GM18520 (cell line): ENCODE results near the gene MTM1.

Experiments used
- ATAC-seq: cut with Tn5 transposase; IDR thresholded peaks from one replicate; pipeline ENCODE4 v1.9.1; 2021; ENCODE audit not compliant: unreplicated experiment

Gene MTM1

GRCh38 chrX:150548251-150548650 is 20.2 kb upstream of the MTM1 start:
- no peak for ATAC-seq

DNA sequence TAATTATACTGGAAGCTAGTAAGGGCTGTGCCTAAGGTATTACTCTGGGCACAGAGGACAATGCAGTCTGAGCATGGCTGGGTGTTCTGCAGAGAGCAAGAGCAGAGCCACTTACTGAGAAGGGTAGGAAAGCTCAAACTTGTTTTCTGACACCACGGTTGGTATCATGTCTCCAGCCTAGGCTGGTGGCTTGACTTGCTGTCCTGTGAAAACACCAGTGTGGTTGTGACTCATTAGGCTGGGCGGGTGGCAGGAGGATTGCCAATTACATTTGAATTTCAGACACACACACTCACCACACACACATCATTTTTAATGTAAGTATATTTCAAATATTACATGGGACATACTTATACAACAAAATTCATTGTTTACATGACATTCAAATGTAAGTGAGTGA is 19.7 kb upstream of the MTM1 start:
- ATAC-seq = no peak

DNA sequence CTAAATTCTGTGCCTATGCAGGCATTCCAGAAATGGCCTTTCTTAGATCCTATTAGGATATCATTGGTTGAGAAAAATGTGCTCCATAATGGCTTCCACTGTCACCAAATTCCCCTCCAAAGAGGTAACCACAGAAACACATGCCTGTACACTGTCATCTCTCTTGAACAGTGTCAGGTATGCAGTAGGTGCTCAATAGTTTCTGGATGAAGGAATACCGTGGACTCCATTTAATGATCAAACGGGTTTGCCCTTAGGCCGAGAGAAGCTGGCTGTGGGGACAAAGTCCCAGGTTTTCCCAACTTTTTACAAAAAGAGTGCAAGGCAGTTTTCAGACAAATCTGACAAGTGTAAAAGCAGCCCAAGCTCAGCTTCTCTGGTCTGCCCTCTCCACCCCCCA is 16.5 kb upstream of the MTM1 start:
- no peak for ATAC-seq

DNA sequence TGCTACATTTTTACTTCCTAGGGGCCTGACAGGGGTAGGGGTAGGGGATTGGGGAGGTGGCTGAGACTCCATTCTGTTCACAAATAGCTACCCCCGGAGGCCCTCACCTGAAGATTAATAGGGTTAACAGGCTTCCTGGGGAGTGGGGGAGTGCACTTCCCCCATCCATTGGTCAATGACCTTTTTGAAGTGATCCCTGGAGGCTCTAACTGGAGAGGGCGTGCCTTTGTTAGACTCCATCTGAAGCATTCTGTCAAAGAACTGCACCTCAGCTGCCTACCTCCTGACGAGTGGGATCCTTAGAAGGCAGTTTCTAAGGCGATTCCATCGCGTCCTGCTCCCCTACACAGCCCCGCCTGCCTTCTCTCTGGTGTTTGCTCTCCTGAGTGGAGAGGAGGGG is 10.0 kb upstream of the MTM1 start:
- ATAC-seq = no peak

DNA sequence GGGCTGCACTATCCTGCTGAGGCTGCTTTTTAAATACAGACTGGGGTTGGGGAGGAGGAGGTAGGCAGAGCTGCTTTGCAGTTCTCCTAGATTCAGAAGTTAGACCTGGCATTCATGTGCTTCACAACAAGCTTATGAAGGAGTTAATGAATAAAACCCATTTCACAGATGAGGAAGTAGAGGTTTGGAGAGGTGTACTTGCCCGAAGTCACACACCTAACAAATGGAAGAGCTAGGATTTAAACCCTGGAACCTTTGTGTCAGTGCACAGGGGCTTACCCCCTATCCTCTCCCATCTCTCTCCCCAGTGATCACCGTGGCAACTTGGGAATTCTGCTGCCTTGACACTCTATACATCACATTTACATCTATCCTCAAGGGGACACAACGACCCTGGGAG is 3.6 kb upstream of the MTM1 start:
- ATAC-seq = no peak

DNA sequence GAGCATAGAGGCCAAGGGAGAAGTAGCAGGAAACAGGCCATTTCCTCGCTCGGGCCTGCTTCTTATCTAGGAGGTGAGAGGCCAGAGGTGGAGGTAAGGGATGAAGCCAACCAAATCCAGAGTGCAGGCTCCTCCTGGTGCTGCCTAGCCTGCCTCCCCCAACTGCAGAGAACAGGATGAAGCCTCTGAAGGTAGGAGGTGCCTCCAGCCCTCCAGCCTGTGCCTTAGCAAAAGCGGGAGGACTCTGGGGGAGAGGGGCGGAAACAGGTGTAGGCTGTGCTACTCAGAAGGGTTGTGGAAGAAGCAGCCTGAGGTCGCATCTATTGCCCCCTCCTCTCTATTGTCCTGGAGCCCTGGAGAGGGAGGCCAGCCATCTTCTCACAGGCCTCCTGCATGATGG is 2.9 kb upstream of the MTM1 start:
- no peak for ATAC-seq

- ATAC-seq = no peak
These were observed 1.7 kb upstream of the MTM1 start for GRCh38 chrX:150566734-150567182.

- no peak for ATAC-seq
These were observed 639 bp upstream of the MTM1 start for GRCh38 chrX:150567645-150568319.

GRCh38 chrX:150569155-150569477 is 695 bp downstream of the MTM1 start:
- peak; percentile 14 for ATAC-seq

- no peak for ATAC-seq
These were observed 2.1 kb downstream of the MTM1 start for GRCh38 chrX:150570512-150570911.

DNA sequence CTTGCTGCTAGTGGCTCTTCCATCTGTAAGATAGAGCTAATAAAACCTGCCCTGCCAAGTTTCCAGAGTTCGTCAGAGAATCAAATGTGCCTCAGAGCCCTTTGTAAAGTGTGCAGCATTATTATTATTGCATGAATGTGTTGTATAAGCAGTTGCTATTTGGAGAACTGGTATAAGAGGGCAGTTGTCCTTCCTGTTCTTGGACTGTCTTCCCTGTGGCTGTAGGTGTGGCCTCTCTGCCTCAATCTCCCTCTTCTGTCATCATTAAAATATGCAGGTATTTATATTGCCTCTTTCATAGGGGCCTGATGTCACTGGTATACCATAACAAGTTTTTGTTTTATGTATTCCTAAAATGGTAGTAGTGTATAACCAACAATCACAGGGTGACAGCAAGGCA is 3.8 kb downstream of the MTM1 start:
- ATAC-seq = no peak

DNA sequence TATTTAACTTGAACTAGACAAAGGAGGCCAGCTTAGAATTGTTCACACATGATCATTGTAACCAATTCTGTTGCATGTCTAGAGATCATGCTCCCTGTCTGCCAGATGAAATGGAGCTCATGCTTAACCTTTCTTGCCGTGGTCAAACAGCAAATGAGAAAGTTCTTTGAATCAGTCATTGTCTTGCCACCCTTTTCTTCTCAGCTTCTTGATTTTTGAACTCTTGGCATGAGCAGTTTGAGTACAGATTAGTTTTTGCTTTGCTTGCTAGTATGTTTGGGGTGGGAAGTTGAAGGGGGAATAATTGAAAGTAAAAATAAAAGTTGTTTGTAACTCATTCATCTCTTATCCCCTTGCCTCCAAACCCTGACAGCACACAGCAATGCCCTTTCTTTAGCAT is 4.7 kb downstream of the MTM1 start:
- ATAC-seq = no peak

DNA sequence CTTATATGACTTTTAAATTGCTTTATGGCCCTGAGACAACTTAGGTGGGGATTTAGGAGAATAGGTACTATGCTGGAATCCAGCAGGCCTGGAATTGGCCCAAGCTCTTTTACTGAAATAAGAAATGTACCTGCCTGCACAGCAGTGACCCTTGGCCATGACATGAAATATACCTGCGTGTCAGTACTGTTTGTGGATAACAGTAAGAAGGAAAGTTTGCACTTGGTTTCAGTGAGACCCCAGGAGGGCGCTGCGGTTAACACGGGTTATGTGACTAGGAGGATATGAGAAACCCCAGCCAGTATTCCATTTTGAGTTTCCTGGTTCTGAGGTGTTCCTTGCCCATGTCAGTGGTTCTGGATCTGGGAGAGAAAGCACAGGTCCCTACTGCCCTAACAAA is 5.3 kb downstream of the MTM1 start:
- no peak for ATAC-seq

DNA sequence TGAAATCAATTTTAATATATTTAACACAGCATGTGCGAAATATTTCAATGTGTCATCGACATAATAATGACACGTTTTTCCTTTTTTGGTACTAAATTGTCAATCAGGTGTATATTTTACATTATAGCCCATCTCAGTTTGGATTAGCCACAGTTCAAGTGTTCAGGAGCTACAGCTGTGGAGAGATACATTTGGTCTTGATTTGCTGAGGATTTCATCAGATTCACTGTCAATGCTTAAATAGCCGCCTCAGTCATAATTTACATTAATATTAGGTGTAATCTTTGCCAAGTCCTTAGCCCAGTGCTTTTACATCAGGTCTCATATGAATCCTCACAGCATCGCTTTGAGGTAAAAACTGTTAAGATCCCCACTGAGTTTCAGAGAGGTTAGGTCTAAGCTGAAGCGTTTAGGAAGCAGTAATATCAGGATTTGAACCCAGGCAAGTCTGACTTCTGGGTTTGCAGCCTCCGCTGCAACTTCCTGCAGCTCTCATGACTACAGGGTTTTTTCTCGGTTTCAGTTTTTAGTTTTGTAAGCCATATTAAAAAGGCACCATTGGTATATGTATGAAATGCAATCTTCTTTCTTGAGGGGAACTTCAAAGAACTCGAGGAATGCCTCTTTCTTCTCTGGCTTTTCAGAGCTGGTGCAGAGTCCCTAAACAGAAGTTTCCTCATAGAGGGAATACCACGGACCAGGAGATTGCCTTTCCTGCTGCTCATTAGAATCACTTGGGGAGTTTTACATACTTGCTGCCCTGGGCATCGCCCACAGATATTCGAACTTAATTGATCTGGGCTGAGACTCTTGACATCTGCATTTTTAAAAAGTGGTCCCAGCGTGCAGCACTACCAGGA is 6.4 kb downstream of the MTM1 start:
- peak; percentile 45 for ATAC-seq

- ATAC-seq = no peak
These were observed 7.0 kb downstream of the MTM1 start for GRCh38 chrX:150575419-150575814.

- ATAC-seq = no peak
These were observed 8.8 kb downstream of the MTM1 start for GRCh38 chrX:150577174-150577573.

- ATAC-seq = no peak
These were observed 12.8 kb downstream of the MTM1 start for GRCh38 chrX:150581093-150581775.

DNA sequence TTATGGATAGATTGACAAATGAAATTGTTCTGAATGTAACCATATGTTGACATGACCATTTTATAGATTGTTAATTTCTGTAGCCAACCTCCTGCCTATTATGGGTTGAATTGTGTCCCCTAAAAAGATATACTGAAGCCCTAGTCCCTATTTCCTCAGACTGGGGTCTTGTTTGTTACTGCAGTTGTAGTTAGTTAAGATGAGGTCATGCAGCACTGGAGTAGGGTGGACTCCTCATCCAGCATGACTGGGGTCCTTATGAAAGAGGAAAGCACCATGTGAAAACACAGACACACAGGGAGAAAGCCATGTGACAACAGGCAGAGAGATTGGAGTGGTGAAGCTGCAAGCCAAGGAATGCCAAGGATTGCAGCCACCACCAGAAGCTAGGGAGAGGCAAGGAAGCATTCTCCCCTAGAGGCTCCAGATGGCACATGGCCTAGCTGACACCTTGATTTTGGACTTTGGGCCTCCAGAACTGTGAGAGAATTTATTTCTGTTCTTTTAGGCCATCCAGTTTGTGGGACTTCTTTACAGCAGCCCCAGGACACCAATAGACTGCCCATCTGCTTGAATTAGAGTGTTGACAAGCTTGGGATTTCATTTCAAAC is 14.0 kb downstream of the MTM1 start:
- no peak for ATAC-seq

DNA sequence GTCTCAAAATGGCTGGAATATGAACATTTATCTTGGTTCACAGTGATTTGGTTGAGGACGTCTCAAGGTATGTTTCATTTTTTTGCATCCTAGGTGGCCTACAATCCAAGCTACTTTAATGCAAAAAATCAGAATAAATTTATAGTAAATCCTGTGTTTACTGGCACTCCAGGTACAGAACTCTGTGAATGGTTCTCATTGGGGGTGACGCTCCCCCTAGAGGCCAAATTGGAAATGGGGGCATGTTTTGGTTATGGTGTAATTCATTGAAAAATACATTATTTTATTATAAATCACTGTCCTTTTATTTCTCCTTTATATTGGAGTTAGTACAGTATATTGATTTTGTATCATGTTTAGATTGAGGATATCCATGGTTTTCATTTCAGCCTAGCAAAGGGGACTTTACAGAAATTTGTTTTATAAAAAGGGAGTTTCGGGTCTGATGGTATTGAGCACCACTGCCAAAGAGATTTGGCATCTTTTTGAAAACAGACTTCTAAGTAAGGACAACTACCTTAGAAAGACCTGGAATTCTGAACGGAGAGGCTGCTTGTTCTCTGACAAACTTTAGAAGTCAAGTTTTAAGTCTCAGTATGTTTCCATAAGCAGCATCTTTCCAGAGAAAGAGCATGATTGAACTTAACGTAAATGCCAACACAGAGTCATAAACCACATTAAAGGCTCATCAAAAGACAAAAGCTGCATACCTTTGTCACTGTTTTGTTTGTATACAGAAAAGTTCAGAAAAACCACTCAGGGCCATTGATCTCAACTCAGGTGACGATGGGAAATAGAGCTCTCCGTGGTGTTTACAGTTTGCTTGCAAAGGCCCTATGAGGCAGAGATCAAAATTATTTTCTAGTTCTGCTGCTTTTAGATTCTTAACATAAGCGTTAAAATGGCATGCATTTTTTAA is 19.4 kb downstream of the MTM1 start:
- ATAC-seq = no peak

- ATAC-seq = no peak
These were observed 26.2 kb downstream of the MTM1 start for GRCh38 chrX:150594584-150594983.

GRCh38 chrX:150599226-150599625 is 30.8 kb downstream of the MTM1 start:
- no peak for ATAC-seq
